GF-D8 (cell line): Measurements from ENCODE around the gene ADRA2A.

Experiments used
- DNase-seq: peaks from one replicate; lab custom pipeline; 2025; lab: John Stamatoyannopoulos, UW

Gene ADRA2A

GRCh38 chr10:111109501-111110242 lies 32.8 kb downstream of the ADRA2A start:
- DNase-seq, result no peak

DNA sequence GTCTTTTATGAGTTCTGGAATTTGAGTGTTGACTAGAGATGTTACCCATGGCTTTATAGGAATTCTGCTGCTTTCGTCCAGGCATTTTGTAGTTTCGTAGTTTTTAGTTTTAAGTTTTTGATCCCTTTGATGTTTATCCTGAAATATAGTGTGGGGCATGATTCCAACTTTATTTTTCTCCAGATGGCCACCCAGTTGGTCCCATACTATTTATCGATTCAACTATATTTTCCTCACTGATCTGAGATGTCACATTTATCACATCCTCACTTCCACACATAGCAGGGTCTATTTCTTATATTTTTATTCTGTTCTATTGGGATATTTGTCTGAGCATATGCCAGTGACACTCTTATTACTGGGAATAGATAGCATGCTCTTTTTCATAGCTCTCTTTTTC lies 33.9 kb downstream of the ADRA2A start:
- no peak for DNase-seq

- no peak for DNase-seq
Observed at GRCh38 chr10:111112333-111112732, 35.5 kb downstream of the ADRA2A start.

DNA sequence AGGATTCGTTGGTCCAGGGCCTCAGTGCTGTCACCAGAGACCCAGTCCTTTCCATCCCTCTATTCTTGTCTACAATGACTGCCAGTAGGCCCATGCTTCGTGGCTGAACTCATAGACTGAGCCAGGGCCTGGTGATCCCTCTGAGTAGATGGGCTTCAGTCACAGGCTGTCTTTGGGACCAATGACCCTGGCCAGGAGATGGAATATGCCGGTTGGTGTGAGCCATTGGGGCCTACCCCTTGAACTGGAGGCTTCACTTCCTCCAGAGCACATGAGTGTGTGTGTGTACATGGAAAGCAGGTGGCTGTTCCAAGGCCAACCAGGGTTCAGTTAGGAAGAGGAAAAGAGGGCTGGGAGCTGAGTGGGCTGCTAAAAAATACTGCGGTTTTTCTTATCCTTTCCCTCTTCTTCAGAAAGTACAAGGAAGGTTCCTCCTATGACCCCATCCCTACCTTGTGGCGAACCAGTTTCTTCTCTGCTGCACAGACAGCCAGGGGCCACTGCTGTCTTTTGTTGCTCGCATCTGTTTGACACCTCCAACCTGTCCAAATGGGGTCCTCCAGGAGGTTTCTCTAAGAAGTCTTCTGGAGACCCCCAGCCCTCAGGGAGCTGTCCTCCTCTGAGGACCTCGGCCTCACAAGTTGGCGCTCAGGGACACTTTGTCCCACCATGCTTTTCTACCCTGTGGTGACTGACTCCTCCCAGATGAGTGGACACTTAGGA lies 36.6 kb downstream of the ADRA2A start:
- no peak for DNase-seq

DNA sequence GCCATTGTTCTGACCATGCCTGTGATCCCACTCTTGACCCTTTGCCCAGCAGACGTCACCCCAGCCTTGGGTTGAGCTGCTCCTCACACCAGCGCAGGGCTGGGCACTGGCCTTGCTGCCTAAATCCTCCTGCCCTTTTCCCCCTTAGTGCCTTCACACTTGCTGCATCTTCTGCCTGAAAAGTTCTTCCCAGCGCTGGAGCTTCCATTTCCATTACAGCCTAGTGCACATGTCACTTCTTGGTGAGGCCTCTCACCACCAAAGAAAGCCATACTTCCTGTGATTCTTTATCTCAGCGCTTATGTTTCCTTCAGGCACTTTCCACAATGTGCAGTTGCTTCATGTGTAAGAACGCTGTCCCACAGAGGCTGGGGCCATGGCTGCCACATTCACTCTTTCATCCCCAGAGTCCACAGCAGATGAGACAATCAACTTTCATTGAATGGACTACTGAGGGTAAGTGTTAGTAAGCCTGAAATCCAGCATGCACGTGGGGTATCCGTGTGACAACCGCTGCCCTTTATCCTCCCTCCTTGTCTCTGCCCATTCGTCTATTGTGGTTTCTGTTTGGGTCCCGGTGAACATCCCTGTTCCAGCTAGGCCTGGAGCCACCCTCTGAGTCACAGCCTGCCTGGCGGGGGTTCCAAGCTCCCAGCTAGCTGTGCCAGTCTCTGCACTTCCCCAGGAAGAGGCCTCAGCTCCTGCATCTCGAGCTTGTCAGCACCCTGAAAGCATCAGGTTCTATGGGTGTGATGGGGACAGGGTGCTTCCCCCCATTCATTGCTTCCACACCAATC lies 37.3 kb downstream of the ADRA2A start:
- DNase-seq, result peak; percentile 25

GRCh38 chr10:111114758-111115500 lies 38.1 kb downstream of the ADRA2A start:
- no peak for DNase-seq

DNA sequence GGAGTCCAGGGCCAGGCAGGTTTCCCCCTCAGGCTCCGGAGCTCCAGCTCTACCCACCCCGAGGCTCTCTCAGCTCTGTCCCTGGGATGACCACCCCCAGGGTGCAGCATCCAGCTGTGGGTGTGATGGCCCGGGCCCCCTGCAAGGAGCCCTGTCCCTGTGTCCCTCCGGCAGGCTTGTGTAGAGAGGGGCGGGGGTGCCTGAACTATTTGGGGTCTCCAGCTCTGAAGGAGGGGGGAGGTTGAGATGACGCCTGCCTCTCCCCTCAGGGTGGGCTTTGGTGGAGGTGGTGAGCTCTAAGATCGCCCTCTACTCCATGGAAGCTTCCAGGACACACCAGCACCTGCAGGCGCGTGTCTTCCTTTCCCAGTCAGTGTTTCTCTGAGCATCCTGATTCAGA lies 39.4 kb downstream of the ADRA2A start:
- no peak for DNase-seq

DNA sequence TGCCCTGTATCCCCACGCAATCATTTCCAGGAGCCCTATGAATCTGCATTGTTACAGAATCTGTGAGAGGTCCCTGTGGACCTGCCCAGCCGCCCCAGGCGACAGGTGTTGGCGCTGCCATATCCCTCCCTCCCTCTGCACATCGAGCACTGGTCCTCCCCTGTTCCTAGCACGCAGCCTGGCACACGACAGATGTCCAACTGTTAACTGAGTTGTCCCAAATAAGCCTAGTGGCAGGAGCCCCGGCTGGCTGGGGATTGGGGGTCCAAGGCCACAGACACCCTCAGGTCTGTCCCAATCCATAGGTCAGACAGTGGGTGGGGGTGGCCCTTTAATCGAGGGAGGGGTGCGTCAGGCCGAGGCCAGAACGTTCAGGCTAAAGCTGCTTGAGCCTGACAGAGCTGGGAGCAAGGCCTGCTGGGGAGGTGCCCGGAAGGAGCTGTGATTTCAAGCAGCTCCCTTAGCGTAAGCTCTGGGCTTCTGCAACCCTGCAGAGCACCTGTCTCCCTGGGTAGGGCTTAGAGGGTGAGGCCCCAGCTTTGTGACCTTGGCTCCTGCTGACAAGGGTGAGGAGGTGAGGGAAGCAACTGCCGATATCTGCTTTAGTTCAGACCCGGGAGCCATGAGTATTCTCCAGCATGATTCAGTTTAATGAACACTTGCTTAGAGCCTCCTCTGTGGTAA lies 40.1 kb downstream of the ADRA2A start:
- DNase-seq, result no peak

- no peak for DNase-seq
Observed at GRCh38 chr10:111117528-111118277, 40.9 kb downstream of the ADRA2A start.

GRCh38 chr10:111118758-111119157 lies 41.9 kb downstream of the ADRA2A start:
- no peak for DNase-seq

GRCh38 chr10:111119637-111120036 lies 42.8 kb downstream of the ADRA2A start:
- no peak for DNase-seq

DNA sequence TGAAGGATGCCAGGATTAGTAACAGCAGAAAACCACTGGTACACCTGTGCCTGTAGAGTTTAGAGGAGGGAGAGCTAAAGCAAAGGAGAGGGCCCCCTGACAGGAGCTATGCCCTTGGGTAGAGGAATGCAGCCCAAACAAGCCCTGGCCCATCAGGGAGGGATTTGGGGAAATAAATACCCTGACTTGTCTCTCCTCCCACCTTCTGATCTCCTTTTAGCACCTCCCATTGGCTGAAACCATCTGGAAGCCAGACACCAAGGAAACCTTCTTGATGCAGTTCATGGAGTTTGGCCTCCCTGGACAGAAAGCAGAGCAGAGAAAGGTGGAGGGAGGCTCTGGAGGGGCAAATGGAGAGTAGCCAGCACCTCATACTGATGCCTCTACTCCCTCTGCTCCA lies 45.3 kb downstream of the ADRA2A start:
- no peak for DNase-seq

DNA sequence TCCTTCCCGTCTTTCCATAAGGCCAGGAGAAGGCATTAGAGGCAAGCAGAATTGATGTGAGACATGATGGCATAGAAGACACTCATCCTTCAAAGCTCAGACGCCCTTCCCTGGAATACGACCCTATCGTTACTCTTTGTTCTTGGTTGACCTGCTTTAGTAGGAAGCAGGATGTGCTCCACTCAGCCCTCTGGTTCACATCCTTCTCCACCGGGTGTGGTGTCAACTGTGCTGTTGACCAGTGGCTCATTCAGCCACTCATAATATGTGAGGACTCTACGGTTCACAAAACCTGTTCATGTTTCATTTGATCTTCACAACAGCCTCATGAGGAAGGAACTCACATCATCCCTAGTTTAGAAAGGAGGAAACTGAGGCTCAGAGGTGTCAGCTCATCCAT lies 47.1 kb downstream of the ADRA2A start:
- no peak for DNase-seq

- DNase-seq, result no peak
Observed at GRCh38 chr10:111125102-111125501, 48.3 kb downstream of the ADRA2A start.

- DNase-seq, result no peak
Observed at GRCh38 chr10:111126077-111126476, 49.2 kb downstream of the ADRA2A start.

DNA sequence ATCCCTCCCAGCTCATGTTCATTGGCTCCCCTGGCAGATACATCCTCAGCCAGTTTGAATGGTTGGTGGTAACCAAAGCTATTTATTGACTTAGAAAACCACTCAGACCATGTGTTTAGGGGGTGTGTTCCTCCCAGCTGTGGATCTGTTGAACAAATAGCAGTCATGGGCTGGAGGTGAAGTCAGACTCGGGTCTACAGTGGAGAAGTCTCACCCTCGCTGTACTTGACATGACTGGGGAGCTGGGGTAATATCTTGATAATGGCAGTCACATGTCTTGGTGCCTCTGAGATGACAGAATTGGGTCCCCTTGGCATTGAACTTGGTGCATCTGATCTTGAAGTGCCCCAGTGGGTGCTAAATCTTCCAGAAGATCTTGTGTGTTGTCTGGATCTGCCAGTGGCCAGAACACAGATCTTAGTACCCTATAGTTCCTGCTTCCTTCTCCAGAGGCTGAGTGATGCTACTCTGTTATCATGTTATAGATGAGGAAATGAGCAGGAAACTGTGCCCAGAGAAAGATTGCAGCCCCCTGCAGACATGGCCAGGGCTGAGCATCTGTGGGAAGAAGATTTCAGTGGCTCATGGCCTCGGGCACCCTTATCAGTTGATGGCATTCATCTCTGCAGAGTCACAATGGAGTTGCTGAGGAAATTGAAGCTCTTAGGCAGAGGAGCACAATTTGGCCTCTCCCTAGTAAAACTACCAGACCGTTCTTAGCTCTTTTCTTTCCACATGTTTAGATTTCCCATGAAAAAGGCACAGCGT lies 50.4 kb downstream of the ADRA2A start:
- DNase-seq, result no peak

GRCh38 chr10:111128331-111129180 lies 51.7 kb downstream of the ADRA2A start:
- no peak for DNase-seq

DNA sequence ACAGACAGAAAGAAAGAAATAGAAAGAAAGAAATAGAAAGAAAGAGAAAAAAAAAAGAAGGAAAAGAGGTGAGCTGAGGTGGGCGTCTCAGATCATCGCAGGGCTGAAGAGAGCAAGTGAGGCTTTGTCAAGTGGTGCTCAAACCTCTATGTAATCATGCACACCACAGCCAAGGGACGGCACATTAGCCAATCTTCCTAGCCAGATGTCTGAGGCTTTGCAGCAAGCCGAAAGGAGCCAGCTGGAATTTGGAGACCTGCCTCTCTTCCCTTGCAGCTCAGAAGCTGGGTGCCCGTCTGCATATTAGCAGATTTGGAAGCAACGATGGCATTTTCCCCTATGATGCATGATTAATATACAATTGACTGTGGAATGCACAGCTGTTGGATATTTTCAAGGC lies 52.5 kb downstream of the ADRA2A start:
- DNase-seq, result no peak

- DNase-seq, result no peak
Observed at GRCh38 chr10:111130471-111130870, 53.6 kb downstream of the ADRA2A start.
